ENCODE measurements around the gene RAB11FIP4. TPM values are rescaled to one million over a fixed set of nuclear protein-coding genes. Genes with fewer than 3 reads are reported as not detected.
A peak's percentile ranks its signal among the peaks of the same experiment; 100 is the strongest.

Gene RAB11FIP4
- total RNA-seq, 1 donor from 2014 or later = 10.2 TPM

DNA sequence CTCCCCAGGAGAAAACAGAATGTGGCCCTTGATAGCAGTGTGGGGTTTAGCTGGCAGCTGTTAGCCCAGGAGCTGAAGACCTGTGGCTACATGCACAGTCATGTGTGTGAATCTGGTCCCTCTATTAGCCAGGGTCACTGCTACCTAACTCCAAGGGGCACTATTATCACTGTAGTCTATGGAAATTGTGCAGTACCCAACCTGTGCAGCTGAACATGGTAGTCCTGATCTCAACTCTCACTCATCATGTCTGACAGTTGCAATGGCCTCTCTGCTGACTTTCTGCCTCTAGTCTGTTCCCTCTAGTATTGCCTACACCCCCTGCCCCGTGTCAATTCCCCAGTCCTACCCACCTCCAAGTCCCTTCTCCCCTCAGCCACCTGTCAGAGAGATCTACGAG lies 67.4 kb downstream of the RAB11FIP4 start:
- Histone ChIP-seq H3K4me1 (peaks cover 14% of the 10 kb centered on the region), H3K36me3 (no peaks in the 10 kb centered on the region), H3K4me3 (no peak overlapping the region), H3K27me3 (no peaks in the 10 kb centered on the region), H3F3A (ENCODE audit: low read depth) (peaks cover 7% of the 10 kb centered on the region), H3K79me2 (ENCODE audit: low read depth) (no peaks in the 10 kb centered on the region), H3K27ac (no peak overlapping the region), H3K9ac (no peak overlapping the region), H3K9me3 (ENCODE audit: low read depth) (no peaks in the 10 kb centered on the region), H4K20me1 (ENCODE audit: low read depth) (no peaks in the 10 kb centered on the region), H3K4me2 (no peak overlapping the region), H2AFZ (replicated peaks) (no peak overlapping the region)
- peak overlapping the region; percentile 86 for H3K27ac Mint-ChIP-seq
- no peak for TF ChIP-seq EZH2phosphoT487 (IDR thresholded peaks at IDR 0.05)
- no peak for TF ChIP-seq EZH2 (IDR thresholded peaks at IDR 0.05)
- TF ChIP-seq, protein P1, sequence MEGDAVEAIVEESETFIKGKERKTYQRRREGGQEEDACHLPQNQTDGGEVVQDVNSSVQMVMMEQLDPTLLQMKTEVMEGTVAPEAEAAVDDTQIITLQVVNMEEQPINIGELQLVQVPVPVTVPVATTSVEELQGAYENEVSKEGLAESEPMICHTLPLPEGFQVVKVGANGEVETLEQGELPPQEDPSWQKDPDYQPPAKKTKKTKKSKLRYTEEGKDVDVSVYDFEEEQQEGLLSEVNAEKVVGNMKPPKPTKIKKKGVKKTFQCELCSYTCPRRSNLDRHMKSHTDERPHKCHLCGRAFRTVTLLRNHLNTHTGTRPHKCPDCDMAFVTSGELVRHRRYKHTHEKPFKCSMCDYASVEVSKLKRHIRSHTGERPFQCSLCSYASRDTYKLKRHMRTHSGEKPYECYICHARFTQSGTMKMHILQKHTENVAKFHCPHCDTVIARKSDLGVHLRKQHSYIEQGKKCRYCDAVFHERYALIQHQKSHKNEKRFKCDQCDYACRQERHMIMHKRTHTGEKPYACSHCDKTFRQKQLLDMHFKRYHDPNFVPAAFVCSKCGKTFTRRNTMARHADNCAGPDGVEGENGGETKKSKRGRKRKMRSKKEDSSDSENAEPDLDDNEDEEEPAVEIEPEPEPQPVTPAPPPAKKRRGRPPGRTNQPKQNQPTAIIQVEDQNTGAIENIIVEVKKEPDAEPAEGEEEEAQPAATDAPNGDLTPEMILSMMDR (IDR thresholded peaks at IDR 0.05) = no peak
- peaks cover 9% of the 10 kb centered on the region for H3K27me3 Mint-ChIP-seq (ENCODE audit: insufficient read depth, low read depth)
- no peaks in the 10 kb centered on the region for H3K36me3 Mint-ChIP-seq
- DNase-seq (ENCODE audit: low spot score) = no peak
- H3K4me1 Mint-ChIP-seq = peaks cover 17% of the 10 kb centered on the region
- H3K4me3 Mint-ChIP-seq = no peak overlapping the region
- H3K9me3 Mint-ChIP-seq = no peaks in the 10 kb centered on the region

DNA sequence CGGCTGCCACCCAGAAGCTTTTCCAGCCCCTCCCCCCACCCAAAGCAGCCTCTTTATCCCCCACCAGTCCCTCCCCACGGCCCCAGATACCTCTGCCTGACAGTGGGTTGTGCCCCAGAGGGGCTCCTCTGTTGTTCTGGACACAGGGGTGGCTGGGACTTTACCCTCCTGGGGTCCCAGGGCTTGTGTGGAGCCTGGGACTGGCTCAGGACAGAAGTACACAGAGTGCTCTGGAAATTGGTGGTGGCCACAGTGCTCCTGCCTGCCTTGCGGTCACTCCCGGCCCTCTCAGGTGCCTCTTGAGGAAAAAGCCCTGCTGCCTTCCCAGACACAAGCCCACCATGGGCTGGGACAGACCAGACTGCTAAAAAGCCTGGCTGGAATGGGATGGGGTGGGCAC lies 68.2 kb downstream of the RAB11FIP4 start:
- Mint-ChIP-seq H3K36me3 (no peaks in the 10 kb centered on the region), H3K27me3 (ENCODE audit: insufficient read depth, low read depth) (peaks cover 9% of the 10 kb centered on the region), H3K27ac (no peak overlapping the region)

DNA sequence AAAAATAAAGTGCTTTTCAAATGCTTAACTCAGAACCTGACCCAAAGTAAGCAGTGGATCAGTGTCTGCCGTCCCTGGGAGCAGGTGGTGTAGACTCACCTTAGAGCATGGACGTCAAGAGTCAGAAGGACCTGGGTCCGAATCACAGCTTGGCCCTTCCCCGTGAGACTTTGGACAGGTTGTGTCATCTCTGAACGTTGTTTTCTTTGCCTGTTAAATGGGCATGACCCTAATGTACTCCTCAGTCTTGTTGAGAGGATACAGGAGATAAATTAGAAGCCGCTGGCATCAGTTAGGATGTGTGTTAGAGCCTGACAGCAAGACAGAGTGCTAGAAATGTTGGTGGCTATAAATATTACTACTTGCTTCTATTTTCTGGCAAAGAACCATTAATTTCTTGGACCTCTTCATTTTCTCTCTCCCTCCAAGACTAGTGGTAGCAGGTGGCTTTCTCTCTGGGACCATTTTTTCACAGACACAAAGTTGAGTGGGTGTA lies 68.8 kb downstream of the RAB11FIP4 start:
- Histone ChIP-seq H3K9me3 (ENCODE audit: low read depth) (no peaks in the 10 kb centered on the region), H3F3A (ENCODE audit: low read depth) (peaks cover 7% of the 10 kb centered on the region), H2AFZ (replicated peaks) (no peak overlapping the region), H3K9ac (no peak overlapping the region), H3K27ac (no peak overlapping the region), H4K20me1 (ENCODE audit: low read depth) (no peaks in the 10 kb centered on the region), H3K4me2 (no peak overlapping the region), H3K4me3 (no peak overlapping the region), H3K79me2 (ENCODE audit: low read depth) (no peaks in the 10 kb centered on the region), H3K36me3 (no peaks in the 10 kb centered on the region), H3K27me3 (no peaks in the 10 kb centered on the region), H3K4me1 (peaks cover 14% of the 10 kb centered on the region)
- DNase-seq (ENCODE audit: low spot score) = no peak
- Mint-ChIP-seq H3K36me3 (no peaks in the 10 kb centered on the region), H3K9me3 (no peaks in the 10 kb centered on the region), H3K4me1 (peaks cover 14% of the 10 kb centered on the region), H3K4me3 (no peak overlapping the region), H3K27me3 (ENCODE audit: insufficient read depth, low read depth) (peaks cover 9% of the 10 kb centered on the region), H3K27ac (no peak overlapping the region)
- TF ChIP-seq, protein P1 (IDR thresholded peaks at IDR 0.05) = no peak
- TF ChIP-seq EZH2phosphoT487 (IDR thresholded peaks at IDR 0.05) = no peak
- TF ChIP-seq EZH2 (IDR thresholded peaks at IDR 0.05) = no peak

More for the DNA sequence above, 68.2 kb downstream of the RAB11FIP4 start:
- peaks cover 7% of the 10 kb centered on the region for H3F3A ChIP-seq (ENCODE audit: low read depth)
- H3K79me2 ChIP-seq (ENCODE audit: low read depth) = no peaks in the 10 kb centered on the region
- no peak overlapping the region for H3K9ac ChIP-seq
- no peak overlapping the region for H3K4me3 ChIP-seq
- peak overlapping the region; percentile 31 for H3K4me2 ChIP-seq
- no peak overlapping the region for H3K4me3 Mint-ChIP-seq
- peak overlapping the region; percentile 9 for H2AFZ ChIP-seq (replicated peaks)
- H3K9me3 Mint-ChIP-seq = no peaks in the 10 kb centered on the region
- no peak for DNase-seq (ENCODE audit: low spot score)
- peaks cover 14% of the 10 kb centered on the region for H3K4me1 Mint-ChIP-seq
- H4K20me1 ChIP-seq (ENCODE audit: low read depth) = no peaks in the 10 kb centered on the region
- peaks cover 14% of the 10 kb centered on the region for H3K4me1 ChIP-seq
- H3K27me3 ChIP-seq = no peaks in the 10 kb centered on the region
- H3K27ac ChIP-seq = no peak overlapping the region
- TF ChIP-seq EZH2phosphoT487 (IDR thresholded peaks at IDR 0.05) (no peak), EZH2 (IDR thresholded peaks at IDR 0.05) (no peak)
- TF ChIP-seq, protein P1 (IDR thresholded peaks at IDR 0.05) = no peak
- no peaks in the 10 kb centered on the region for H3K36me3 ChIP-seq
- no peaks in the 10 kb centered on the region for H3K9me3 ChIP-seq (ENCODE audit: low read depth)

Measured in neural progenitor cell (in vitro differentiated cells).